GM21528 (cell line): Measurements from ENCODE around the gene LHFPL2.

ENCODE experiments used
- ATAC-seq: cut with Tn5 transposase; IDR thresholded peaks from one replicate; pipeline ENCODE4 v1.9.1; 2021; ENCODE audit warnings: mild to moderate bottlenecking, moderate library complexity; ENCODE audit not compliant: unreplicated experiment, low FRiP score

Gene LHFPL2

DNA sequence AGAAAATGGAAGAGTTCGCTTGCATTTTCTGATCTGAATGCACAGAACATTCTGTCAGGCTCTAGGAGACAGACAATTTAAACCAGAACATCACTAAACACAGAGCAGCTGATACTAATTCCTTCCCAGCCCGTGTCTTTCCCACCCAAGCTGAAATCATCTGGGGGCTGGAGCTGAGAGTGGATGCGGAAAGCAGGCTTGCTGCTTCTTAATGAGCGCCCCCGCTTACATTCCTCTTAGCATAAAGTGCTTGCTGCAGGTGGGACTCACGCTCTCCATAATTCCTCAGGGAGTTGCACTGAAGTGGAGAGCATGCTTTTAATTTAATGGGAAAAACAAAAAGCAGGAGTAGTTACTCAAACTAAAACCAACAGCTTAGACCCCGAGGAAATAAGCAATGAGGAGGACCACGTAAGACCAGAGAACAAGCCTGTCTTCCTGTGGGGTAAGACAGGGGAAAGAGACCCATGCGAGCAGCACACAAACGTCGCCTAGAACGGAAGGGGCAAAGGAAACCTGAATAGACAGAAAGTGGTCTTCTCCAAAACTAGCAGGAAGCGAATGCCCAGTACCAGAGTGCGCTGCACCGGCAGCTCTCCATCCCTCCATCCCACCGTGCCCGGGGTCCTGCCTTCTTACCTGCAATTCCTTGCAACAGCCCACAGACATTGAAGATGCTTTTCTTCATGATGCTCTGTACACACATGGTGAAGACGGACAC is 139.3 kb downstream of the LHFPL2 start:
- no peak for ATAC-seq

DNA sequence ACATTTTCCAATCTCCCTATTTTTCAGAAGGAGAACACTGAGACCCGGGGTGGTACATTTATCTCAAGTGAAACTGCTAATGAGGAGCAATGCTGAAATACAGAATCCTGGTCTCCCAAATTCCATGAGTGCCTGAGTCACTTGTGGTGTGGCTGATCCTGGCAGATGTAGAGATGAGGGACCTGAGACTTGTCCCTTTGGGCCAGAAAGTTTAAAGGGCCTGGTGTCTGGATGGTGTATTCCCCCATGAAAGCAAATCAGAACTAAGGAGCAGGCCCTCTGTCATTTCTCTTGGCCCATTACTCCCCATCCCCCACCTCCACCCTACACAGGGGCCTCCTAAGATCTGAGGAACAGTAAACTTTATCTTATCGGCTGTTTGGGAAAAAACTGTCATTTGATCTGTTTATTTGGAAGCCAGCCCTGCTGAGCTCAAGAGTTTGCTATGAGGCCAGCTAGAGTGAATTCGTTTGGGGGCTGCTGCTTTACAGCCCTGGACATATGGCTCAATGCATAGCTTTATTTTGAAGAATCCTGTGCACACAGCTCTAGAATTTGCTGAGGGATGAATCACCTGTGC is 140.3 kb downstream of the LHFPL2 start:
- no peak for ATAC-seq

GRCh38 chr5:78507531-78507930 is 141.0 kb downstream of the LHFPL2 start:
- no peak for ATAC-seq

GRCh38 chr5:78506261-78507024 is 142.1 kb downstream of the LHFPL2 start:
- ATAC-seq, result no peak

- no peak for ATAC-seq
Measured at GRCh38 chr5:78505860-78506259, 142.7 kb downstream of the LHFPL2 start.

DNA sequence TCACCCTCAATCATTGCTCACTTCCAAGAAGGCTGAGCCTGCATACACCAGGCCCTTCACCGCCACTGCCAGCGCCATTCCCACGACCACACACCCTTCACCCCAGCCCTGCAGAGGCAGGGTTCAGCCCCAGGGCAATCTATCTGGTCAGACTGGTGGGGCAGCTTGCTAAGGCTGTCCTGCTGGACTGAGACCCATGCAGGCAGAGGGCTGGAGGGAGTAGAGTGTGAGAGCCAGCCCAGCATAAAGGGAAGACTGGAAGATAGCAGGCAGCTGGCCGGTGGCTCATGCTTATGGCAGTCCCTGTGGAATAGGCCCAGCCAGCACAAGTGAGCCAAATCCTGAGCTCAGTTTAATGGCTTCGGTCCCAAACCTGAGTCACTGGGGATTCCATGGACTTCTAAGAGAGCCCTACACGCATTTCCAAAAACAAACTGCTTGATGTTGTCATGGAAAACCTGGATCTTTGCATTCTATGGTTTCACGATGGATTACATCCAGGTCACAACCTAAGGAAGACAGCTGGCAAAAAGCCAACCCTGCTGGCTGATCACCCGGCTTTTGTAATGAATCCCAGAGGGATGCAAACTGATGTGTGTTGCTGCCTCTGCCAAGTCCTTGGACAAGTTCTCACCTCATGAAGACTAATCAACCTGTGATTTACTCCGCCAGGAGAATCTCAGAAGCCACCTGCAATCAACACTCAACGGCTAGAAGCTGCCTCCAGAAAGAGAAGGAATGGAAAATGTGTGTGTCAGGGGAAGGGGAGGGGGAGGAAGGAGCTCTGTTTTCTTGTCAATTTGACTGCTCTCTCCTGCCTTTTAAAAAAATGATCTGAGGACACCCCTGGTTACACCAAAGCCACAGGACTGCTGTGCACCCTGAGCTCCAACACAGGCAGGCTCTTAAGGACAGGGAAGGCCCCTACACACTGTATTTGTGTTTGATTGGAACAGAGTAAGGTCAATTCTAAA is 143.6 kb downstream of the LHFPL2 start:
- no peak for ATAC-seq

DNA sequence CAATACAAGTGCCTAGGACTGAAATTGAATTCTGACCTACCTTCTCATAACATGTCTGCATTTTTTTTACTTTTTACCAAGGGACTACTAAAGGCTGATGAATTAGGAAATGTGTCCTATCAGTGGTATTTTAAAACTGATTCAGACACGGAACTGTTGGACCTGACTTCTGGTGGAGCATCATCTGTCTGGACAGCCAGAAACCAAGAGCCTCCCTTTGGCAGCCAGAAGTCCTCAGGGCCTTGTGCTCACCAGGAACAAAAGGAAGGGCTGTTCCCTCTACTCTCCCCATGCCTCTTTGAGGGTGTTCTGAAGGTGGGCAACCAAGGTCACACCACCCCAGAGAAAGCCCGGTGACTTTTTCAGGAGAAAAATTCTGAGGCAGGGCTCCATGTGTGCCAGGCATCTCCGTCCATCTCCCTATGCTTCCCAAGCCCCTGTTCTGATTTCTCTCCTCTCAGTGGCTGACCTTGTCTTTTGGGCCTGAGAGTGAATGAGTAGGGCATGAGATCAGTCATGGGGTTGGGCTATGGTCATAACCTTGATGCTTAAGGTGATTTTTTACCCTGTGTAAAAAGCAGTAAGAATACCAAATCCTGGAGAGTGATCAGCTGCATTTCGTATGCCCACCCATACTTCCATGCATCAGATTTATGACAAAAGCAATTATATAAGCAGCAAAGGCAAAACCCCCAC is 144.5 kb downstream of the LHFPL2 start:
- no peak for ATAC-seq

DNA sequence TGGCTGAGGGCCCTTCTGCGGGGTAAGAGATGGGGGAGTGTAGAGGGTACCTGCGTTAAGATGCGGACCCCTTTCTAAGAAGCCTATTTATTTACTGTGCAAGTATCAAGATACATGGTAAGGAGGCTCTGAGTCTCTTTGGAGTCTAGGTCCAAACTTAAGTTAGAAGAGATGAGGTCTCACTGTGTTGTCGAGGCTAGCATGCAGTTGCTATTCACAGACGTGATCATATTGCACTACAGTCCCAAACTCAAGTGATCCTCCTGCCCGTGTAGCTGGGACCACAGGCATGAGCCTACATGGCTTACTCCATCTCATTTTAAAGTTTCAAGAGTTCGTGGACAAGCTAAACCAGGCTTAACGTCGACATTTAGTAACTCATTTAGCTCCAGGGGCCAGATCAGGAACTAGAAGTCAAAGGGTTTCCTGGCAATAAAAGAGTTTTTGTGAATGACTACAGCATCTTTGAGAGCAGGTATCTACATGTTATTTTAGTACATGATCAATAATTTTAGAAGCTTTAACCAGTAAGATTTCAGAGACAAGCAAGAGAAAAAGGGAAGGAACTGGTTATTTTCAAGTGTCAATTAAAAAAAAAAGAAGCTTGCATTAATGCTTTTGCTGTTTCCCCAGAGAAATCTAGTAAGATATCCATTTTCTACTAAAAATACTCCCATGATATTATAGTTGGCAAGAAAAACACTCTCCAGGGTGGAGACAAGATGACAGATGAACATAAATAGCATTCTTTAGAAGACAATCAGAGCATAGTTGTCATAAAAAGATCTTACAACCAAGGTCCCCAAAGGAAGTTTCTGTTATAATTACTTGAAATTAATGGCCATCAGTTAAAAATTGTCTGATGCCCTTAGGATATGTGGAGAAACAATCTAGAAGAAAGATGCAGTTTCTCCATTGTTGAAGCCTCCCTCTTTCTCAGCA is 146.9 kb downstream of the LHFPL2 start:
- ATAC-seq, result no peak

DNA sequence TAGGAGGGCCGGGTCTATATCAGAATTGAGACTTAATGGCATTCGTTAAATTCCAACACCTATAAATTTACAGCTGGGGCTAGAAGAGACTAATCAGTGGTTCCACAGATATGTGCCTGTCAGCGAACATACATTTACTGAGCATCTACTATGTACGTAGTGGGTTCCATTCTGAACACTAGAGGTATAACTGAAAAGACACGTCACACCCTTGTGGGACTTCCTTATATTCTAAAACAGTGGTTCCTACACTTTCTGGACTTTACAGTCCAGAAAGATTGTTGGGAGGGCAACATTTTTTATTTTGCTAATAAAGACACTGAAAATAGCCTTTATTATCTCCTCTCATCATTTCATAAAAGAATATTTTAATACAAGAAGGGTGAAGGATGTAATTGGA is 147.7 kb downstream of the LHFPL2 start:
- ATAC-seq, result no peak

GRCh38 chr5:78500028-78500427 is 148.5 kb downstream of the LHFPL2 start:
- no peak for ATAC-seq

DNA sequence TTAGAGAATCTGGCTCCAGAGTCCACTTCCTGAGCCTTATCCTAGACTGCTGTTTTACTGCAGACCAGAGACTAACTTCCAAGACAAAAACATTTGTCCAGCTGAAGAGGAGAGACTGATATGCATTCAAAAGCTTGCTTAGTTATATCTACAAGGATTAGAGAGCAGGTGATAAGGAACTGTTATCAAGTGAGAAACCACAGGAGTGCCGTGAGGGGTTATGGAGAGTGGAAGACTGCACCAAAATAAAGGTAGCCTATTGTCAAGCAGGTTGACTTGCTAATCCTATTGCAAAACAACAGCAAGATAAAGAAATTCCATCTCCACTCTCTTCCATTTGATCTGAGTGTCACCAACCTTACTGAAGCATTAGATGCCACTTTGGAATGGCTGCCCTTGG is 149.1 kb downstream of the LHFPL2 start:
- no peak for ATAC-seq

GRCh38 chr5:78497573-78498533 is 150.7 kb downstream of the LHFPL2 start:
- no peak for ATAC-seq

GRCh38 chr5:78496373-78496772 is 152.2 kb downstream of the LHFPL2 start:
- no peak for ATAC-seq

- no peak for ATAC-seq
Measured at GRCh38 chr5:78495800-78496199, 152.8 kb downstream of the LHFPL2 start.

- ATAC-seq, result no peak
Measured at GRCh38 chr5:78492650-78493049, 155.9 kb downstream of the LHFPL2 start.

GRCh38 chr5:78492224-78492623 is 156.3 kb downstream of the LHFPL2 start:
- no peak for ATAC-seq

DNA sequence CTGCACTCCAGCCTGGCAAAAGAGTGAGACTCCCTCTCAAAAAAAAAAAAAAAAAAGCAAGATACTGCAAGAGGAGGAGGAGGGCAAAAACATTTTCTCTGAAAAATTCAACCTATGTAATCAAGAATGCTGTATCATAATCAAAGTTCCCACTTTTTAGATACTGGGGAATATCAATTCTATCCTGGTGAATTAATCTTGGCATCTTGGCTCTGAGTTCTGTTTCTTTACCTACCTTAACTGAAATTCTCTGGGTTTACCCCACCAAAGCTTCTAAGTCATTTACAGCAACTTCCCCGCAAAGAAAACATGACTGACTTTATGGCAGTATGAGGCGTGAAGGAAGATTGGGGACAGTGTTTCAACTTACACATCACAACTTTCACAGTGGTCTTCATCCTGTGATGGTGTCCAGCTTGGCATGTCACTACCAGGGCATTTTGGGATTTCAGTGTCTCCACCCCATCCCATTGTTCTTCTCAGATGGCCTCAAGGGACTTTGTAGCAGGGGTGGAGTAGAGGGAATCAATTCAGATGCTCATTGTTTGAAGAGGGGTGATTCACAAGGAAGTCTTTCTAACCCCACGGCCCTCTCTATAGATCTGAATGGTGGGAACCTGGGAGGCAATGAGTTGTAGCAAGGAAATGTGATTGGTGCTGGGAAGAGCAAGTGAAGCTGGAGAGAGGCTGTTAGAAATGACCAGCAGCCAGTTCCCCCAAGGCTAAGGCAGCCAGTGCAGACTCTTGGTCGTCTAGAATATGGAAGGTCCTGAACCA is 157.7 kb downstream of the LHFPL2 start:
- no peak for ATAC-seq
